Astrocyte of the spinal cord (primary cell): ENCODE results near the gene SOWAHA.

Experiments used
- DNase-seq: peaks from one replicate; pipeline ENCODE4 v3.0.0; 2011; ENCODE audit warnings: low read depth, low spot score
- H3K4me3 ChIP-seq: 2 replicates; pipeline ENCODE4 v1.5.1; 2011; ENCODE audit warnings: low read depth, mild to moderate bottlenecking, low read length, moderate library complexity
- in situ Hi-C: cut with HindIII; loops from 2 replicates; pipeline ENCODE4 v1.10.0; 2017; ENCODE audit warnings: low sequenced_read_pairs
- TF ChIP-seq, protein P1 (sequence below): IDR thresholded peaks from 2 replicates; pipeline ENCODE4 v1.5.1; 2012; ENCODE audit warnings: low read depth, mild to moderate bottlenecking, low read length, inconsistent platforms

SOWAHA gene

DNA sequence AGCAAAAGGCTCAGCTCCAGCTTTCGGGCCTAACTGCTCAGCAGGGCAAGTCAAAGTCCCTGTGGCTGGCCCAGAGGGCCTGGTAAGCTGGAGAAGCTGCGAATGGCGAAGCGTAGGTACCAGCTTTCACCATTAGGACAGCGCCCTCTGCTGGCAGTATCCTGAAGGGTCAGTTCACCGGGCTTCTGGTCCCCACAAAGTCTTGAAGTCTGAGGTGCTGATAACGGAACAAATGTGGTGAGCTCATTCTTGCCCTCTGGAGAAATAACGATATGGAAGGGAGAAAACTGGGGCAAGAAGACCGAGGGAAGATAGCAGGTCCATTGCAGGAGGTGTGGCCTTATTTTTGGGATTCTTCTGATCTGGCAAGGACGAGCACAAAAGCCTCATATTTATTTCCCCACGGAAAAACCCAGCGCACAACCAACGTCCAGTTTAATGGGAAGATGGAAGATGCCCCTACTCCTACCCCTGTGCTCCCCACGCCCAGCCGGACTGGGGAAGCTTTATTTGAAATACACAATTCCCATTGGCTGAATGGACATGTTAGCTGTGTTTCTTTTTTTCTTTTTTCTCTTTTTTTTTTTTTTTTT, 7.2 kb downstream of the SOWAHA start:
- no peak overlapping the region for H3K4me3 ChIP-seq
- in situ Hi-C loops, result no loop called here

DNA sequence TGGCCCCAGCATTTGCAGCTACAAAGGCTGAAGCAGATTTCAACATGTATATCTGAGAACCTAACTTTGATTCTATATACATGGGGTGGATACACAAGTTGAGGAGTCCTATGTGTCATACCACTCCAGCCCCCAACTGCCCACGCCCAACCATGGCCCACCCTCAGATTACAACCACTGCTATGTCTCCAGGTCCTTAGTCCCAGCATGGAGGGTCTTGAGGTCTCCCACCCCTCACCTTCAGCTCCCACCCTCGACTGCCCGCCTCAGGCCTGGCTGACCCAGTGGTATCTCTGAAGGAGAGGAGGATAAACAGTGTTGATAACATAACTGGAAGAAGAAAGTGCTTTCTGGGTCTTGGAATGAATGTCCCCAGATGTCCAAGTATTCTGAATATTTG, 8.2 kb downstream of the SOWAHA start:
- no peak overlapping the region for H3K4me3 ChIP-seq
- in situ Hi-C loops, result no loop called here
- no peak for DNase-seq
- TF ChIP-seq, protein P1, sequence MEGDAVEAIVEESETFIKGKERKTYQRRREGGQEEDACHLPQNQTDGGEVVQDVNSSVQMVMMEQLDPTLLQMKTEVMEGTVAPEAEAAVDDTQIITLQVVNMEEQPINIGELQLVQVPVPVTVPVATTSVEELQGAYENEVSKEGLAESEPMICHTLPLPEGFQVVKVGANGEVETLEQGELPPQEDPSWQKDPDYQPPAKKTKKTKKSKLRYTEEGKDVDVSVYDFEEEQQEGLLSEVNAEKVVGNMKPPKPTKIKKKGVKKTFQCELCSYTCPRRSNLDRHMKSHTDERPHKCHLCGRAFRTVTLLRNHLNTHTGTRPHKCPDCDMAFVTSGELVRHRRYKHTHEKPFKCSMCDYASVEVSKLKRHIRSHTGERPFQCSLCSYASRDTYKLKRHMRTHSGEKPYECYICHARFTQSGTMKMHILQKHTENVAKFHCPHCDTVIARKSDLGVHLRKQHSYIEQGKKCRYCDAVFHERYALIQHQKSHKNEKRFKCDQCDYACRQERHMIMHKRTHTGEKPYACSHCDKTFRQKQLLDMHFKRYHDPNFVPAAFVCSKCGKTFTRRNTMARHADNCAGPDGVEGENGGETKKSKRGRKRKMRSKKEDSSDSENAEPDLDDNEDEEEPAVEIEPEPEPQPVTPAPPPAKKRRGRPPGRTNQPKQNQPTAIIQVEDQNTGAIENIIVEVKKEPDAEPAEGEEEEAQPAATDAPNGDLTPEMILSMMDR, result no peak

More for the DNA sequence above, 7.2 kb downstream of the SOWAHA start:
- DNase-seq, result peak; percentile 91
- TF ChIP-seq, protein P1, result peak; percentile 90

DNA sequence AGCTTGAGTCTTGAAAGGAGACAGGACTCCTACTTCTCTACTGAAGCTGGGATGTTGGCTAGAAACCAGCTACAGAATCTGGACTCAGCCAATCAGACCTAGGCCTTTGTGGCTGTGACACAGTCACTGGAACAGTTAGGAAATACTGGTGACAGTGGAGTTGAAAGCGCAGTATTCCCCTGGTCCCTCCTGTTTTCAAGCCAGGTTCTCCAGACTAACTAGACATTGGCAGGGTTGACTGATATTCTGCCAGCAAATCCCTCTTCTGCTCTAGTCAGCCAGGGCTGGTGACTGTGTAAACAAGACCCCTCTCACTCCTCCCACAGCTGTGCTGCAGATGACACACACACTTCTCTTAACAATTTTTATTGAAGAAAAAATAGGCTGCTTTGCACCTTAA, 8.7 kb downstream of the SOWAHA start:
- H3K4me3 ChIP-seq, result no peak overlapping the region
- TF ChIP-seq, protein P1, result no peak
- in situ Hi-C loops, result no loop called here
- no peak for DNase-seq

DNA sequence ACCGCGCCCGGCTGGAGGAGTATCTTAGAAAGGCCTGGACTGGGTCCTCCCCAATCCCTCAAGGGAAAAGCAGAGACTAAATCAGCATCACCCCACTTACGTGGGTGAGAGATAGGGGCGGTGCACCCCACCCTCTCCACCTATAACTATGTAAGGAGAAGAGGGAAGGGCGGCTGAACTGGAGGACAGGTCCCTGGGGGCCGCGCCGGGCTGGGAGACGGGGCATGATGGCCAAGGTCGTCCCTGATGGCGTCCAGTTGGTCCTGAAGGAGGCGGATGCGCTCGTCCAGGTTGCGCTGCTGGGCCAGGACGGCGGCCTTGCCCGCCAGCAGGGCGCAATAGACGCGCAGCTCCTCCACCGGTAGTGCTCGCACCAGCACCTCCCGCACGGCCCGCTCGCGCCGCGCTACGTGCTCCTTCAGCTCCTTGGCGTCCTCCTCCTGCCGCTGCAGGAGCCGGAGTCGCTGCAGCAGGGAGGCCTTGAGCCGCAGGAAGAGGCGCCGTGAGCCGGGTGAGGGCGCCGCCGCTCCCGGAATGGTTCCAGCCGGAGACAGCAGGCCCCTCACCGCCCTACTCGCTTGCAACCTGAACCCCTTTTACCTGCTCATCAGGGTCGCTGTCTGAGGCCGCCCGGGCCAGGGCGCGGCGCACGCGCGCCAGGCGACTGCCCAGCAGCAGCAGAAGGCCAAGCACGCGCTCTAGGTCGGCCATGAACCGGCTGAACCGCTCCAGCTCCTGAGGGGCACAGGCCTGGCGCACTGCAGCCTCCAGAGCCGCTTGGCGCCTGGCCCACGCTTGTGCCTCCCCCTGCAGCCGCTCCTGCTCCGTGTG, 9.8 kb downstream of the SOWAHA start:
- peak; percentile 48 for DNase-seq
- TF ChIP-seq, protein P1, result no peak
- in situ Hi-C loops, result no loop called here
- H3K4me3 ChIP-seq, result peak overlapping the region; percentile 12

DNA sequence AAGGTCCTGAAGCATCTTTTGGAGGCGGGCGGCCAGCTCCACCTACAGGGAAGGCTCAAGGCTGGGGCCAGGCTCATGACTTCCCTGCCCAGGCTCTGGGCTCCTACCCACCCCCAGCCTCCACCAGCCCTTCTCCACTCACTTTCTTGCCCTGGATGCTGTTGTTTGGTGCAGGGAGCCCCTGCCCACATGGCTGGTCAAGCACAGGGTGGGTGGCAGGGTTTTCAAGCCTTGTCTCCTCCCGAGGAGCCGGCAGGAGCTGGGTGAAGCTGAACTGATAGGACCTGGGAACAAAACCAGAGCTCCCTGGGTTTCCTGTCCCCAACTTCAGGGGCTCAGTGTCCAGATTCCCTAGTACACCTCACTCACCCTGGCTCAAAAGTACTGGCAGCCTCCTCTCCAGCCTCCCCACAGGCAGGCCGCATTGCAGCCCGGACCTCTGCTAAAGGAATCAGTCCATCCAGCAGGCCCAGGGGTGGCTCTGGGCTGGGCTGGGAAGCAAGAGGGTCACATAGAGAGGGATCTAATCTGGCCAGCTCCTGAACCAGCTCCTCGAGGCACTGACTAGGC, 10.5 kb downstream of the SOWAHA start:
- in situ Hi-C loops, result no loop called here
- TF ChIP-seq, protein P1, result no peak
- H3K4me3 ChIP-seq, result no peak overlapping the region
- DNase-seq, result no peak

DNA sequence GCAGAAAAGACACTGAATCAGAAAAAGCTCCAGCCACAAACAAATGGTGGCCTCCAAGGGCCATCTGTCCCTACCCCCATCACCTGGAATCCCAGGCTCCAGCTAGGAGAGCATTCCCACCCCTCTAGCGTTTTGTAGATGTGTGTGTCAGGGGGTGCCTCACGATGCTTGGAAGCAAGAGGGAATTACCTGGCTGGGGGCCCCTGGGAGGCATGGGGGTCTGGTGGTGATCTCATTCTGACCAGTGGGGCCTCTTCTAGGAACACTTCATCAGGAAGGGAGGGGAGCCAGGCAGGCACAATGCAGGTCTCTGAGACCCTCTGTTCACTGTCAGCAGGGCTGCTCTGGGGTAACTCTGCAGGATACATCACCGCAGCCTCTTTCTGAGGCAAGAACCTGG, 11.3 kb downstream of the SOWAHA start:
- TF ChIP-seq, protein P1, result no peak
- in situ Hi-C loops, result no loop called here
- no peak overlapping the region for H3K4me3 ChIP-seq
- DNase-seq, result no peak
